CD4-positive, alpha-beta T cell treated with Interleukin-6 for 4 hours (primary cell): ENCODE data around the gene OR51B2.
"Not testable (repeated sequence)": the region's sequence is repeated elsewhere in the genome, so short reads cannot be mapped to it uniquely, and the experiment has no call there.

ENCODE experiments used
- DNase-seq: peaks from one replicate; pipeline ENCODE4 v3.0.0-alpha.2; 2020; ENCODE audit warnings: mixed read lengths

OR51B2 gene

DNA sequence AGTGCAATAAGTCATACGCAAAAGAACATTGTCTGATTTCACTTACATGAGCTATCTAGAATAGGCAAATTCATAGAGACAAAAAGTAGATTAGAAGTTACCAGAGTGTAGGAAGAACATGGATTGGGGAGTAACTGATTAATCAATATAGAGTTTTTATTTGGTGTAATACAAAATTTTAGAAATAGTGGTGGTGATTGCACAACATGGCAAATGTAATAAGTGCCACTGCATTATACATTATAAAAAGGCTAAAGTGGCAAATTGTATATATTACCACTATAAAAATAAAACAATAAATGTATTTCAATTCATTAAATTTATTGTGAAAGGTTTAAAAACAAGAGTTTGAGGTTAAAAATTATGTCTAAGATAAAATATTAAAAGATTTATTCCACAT is 13.7 kb downstream of the OR51B2 start:
- no peak for DNase-seq

DNA sequence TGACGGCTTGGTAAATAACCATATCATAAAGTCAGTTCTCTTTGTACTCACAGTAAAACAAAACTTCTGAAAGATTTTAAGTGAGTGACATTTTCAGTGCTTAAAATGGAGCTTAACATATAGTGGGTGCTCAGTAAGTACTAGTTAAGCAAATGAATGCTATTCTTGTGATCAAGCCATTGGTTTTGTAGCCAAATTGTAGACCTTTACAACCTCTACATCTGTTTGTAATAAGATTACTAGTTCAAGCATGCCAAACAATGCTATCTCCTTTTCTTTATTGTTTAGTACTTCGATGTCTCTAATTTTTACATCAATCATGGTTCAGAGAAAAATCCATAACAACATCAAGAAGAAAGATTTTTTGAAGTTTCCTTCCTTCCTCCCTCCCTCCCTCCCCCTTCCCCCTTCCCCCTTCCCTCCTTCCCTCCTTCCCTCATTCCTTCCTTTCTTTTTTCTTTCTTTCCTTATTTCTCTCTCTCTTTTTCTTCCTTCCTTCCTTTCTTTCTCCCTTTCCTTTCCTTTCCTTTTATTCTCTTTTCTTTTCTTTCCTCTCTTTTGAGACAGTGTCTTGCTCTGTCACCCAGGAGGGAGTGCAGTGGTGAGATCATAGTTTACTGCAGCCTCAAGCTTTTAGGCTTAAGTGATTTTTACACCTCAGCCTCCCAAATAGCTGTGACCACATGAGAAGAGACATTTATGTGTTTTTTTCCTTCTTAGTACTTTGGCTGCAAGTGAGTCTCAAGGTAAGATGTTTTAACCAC is 16.7 kb downstream of the OR51B2 start:
- DNase-seq = no peak

DNA sequence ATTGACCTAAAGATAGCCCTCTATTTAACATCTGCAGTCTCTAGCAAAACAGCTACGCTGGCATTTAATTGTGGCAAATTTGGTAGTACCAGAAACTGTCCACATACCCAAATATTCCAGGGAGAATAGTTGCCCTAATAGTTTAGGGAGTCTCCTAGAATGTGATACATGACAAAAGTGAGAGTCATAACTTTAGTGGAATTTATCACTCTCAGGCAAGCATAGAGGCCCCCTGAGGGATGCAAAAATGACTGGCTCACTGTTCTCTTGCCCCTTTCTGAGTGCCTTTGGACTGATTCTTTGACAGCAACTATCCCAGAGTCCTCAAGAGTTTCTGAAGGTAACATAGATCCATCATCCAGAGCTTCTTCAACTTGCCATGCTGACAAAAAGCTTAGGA is 20.1 kb downstream of the OR51B2 start:
- no peak for DNase-seq

DNA sequence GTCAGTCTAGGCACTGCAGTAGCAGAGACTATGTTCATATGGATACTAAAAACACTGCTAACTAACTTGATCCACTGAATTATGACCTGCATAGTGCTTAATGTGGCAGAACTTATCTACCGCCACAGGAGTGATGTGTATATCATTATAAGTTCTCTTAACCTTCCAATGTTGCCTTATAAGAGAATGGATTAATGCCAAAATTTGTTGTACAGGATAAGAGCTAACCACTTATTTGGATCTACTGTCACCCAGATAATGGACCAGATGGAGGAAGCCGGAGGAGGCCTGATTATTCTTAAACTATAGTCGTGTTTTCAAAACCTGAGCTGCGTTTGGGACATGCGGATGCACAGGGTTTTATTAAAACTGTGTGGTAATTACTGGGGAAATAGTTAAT is 20.5 kb downstream of the OR51B2 start:
- DNase-seq = no peak

DNA sequence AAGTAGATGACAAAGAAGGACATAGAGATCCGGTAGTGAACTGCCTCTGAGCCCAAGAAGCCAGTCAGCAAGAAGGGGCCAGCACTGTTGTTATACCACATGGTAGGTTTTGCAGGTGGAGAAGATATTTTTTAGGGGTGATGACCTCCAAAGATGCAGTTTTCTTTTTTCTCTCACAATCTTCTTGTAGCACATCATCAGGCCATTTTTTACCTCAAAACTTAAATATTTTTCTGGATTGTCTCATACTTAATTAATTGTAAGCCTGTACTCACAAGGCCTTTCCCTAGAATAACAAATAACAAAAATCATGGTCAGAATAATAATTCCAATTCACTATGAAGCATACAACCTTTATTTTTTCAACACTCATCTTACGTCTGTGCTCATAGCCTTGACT is 22.3 kb downstream of the OR51B2 start, which contains the start of gene OR51B4:
TSS of gene OR51B4 (minus strand) at position 101 of the 400 bp plus-strand sequence. CDS start at position 101, 0 bp downstream.
- no peak for DNase-seq

DNA sequence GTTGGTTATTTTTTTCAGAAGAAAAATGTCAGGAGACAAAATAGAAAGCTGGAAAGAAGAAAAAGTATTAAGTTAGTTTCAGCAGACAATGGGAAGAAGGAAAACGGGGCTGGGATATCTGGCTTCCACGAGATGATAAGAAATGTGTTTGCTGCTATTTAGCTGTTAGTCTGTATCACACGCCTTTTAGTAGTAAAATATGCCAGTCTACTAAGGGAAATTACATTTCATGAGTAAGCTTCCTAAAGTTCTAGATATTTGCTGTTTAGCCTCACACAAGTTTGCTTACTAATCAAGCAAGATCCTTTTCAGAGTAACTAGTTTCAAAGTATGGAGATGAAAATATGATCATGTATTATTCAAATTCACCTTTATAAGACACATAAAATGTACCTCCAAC is 23.8 kb downstream of the OR51B2 start:
- DNase-seq = no peak

DNA sequence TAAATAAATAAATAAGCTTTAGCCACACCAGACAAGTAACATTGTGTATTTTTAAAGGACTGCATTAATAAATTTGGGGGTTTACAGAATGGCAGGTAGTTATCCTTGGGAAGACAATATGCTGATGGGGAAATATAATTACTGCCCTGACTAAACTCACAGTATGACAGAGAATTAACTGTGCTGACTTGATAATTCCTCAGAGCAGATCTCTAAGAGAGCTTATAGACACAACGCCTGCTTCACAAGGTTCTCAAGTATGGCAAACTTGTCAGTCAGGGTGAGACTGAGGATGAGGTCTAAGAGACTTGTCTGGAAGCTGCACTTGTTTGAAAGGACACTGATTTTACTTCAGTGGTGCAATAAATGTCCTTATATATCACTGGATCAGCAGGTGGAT is 25.6 kb downstream of the OR51B2 start:
- no peak for DNase-seq

DNA sequence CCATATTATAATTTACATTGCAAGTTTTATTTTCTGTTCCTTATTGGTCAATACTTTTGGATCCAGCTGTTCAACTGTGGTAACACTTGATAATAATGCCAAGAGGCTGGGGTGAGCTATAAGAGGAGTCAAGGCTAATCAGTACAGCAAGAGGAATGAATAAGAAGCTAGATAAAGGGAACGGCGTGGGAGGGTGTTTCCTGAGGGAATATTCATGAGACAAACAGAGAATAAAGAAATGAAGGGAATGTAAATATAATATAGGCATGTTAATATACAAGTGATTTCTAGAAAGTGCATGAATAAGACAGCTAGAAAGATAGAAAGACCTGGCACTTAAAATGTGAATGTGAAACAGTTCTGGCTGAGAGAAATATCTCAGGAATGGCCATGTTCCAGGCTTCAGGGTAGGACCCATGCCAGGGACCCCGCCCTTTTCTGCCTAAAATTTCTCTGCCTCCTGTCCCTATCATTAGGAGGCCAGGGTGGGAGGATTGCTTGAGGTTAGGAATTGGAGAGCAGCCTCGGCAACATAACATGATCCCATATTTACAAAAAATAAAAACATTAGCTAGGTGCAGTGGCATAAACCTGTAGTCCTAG is 26.3 kb downstream of the OR51B2 start:
- no peak for DNase-seq

DNA sequence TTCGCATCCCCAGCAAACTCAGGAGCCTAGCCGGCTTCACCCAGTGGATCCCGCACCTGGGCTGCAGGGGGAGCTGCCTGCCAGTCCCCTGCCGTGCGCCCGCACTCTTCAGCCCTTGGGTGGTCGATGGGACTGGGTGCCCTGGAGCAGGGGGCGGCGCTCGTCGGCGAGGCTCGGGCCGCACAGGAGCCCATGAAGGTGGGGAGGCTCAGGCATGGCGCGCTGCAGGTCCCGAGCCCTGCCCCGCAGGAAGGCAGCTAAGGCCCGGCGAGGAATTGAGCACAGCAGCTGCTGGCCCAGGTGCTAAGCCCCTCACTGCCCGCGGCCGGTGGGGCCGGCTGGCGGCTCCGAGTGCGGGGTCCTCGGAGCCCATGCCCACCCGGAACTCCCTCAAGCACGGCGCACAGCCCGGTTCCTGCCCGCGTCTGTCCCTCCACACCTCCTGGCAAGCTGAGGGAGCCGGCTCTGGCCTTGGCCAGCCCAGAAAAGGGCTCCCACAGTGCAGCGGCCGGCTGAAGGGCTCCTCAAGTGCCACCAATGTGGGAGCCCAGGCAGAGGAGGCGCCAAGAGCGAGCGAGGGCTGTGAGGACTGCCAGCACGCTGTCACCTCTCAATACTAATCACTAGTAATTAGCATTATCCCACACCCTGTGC is 29.6 kb downstream of the OR51B2 start:
- not testable (repeated sequence) for DNase-seq

DNA sequence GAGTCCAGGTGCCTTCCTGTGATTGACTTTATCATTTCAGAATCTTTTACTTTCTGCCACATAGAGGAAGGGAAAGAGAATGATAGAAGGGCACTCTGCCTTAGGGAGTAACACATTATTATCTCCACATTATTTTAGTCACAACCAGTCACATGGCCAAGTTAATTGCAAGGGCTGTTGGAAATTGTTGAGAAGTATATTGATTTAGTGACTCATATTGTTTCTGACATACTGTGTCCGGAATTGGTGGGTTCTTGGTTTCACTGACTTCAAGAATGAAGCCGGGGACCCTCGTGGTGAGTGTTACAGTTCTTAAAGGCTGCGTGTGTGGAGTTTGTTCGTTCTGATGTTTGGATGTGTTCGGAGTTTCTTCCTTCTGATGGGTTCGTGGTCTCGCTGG is 31.1 kb downstream of the OR51B2 start:
- no peak for DNase-seq

DNA sequence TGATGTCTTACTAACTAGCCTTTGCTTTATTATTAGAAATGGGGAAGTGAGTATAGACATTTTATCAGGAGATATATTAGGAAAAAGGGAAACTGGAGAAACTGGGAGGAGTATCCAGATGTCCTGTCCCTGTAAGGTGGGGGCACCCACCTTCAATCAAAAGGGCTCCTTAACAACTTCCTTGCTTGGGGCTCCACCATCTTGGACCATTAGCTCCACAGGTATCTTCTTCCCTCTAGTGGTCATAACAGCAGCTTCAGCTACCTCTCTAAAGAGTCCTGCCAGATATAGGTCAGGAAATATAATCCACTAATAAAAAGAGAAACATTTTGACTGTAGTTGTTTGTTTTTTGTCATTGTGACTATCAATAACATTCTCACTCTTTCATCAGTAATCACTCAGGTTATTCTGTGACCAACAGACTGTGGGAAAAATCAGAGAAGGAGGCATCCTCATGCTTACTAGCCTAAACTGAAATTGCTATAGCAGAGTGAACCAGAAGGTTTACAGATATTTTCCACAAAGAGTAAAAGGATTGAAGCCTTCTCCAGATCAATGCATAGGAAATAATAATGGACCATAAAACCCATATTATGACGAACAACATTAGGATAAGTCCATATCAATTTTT is 32.8 kb downstream of the OR51B2 start:
- DNase-seq = no peak

DNA sequence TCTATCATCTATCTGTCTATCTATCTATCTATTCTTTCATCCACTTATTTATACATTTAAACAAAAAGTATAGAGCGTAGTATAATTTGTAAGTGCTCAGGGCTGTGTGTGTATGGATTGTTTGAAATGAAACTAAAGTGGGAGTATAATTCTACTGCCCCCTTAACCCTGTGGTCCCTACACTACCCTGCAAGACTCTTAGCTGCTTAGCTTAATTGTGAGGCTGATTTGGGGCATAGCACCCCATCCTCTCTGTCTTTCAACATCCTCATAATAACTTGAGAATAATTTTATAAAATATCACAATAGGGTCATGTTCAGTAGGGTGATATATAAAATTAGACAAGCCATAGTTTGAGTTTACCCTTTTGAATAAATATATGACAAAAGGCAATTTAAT is 34.0 kb downstream of the OR51B2 start:
- DNase-seq = no peak

DNA sequence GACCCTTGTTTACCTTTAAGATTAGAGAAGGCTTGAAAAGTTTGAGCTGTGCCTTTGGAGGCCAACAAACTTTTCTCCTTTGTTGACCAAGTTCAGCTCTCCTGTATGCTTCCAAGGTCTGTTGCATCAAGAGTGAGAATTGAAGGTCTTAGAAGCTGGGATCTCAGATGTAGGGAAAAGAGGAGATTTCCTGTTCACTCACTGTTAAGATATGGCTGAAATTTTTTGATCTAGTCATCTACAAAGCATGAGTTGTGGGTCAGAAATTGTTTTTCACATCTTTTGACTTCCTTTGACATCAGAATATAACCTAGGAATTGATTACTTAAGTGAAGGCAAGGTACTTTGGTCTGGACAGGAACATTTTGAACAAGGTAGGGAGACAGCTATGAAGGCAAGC is 34.4 kb downstream of the OR51B2 start:
- no peak for DNase-seq

DNA sequence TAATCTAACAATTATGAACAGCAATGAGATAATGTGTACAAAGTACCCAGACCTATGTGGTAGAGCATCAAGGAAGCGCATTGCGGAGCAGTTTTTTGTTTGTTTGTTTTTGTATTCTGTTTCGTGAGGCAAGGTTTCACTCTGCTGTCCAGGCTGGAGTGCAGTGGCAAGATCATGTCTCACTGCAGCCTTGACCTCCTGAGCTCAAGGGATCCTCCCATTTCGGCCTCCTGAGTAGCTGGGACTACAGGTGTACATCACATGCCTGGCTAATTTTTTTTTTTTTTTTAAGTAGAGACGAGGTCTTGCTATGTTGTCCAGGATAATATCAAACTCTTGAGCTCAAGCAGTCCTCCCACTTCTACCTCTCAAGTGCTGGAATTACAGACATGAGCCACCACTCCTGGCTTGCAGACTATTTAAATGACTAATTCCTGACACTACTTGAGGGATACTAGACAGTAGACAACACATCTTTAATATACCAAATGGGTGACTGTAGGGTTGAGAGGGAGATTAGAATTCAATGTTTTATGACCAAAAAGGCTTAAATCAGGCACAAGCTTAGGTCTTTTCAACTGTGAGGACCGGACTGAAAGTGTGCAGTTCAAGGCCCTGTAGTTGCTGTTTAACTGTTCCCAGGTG is 35.1 kb downstream of the OR51B2 start:
- no peak for DNase-seq

DNA sequence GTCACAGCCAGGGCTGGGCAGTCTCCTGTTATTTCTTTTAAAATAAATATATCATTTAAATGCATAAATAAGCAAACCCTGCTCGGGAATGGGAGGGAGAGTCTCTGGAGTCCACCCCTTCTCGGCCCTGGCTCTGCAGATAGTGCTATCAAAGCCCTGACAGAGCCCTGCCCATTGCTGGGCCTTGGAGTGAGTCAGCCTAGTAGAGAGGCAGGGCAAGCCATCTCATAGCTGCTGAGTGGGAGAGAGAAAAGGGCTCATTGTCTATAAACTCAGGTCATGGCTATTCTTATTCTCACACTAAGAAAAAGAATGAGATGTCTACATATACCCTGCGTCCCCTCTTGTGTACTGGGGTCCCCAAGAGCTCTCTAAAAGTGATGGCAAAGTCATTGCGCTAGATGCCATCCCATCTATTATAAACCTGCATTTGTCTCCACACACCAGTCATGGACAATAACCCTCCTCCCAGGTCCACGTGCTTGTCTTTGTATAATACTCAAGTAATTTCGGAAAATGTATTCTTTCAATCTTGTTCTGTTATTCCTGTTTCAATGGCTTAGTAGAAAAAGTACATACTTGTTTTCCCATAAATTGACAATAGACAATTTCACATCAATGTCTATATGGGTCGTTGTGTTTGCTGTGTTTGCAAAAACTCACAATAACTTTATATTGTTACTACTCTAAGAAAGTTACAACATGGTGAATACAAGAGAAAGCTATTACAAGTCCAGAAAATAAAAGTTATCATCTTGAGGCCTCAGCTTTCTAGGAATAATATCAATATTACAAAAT is 35.8 kb downstream of the OR51B2 start:
- no peak for DNase-seq

DNA sequence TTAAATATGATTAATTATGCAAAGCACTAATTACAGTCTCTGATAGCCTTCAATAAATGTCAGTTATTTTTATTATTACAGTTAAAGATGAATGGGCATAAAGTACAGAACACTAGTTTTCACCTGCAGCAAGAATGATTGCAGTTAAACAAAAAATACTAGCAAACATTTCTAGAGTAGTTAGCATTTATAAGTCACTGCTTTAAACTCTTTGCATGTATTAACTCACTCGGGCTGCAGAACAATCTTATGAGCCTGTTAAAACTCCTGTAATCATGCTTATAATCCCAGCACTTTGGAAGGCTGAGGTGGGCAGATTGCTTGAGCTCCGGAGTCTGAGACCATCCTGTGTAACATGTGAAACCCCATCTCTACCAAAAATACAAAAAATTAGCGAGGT is 37.2 kb downstream of the OR51B2 start:
- DNase-seq = no peak

DNA sequence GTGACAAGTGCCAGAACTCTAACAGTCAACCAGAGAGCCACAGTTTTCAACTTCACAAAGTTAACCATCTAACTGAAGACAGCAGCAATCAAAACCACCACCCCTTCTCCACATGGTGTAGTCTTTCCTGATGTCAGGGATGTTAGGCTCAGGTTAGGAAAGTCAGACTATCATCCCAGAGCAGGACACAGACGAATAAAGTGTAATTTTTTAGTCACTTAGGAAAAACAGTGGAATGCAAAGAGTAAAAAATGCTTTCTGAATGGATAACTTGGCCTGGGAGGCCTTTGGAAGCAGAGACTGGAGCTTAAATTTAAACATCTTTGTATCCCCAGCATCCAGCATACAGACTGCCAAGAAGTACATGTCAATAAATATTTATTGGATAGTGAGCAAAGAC is 37.7 kb downstream of the OR51B2 start:
- DNase-seq = no peak

DNA sequence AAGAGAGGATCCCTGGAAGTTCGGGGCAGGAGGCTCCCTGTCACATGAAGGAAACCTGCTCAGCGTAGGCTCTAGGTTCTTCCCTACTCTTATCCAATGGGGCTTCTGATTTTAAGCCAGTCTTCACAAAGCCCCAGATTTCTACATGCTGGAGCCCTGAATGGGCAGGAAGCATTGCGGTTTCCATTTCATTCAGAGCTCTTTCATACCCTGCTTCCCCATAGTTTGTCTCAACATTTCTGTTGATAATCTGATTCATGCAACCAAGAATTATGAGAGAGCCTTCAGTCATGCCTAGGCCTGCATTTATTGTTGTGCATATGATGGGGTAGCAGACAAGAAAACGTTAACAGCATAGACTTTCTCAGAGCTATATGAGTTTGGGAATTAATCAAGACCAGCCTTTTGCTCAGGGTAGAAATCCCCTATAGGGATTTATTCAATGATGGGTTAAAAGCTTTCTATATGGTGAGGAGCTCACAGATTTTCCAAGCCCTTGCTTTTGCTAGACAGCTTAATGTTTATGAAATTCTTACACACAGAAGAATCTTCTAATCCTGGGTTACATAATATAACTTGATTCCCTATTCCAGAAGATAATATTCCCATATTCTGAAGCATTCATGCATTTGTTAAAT is 38.3 kb downstream of the OR51B2 start:
- no peak for DNase-seq

DNA sequence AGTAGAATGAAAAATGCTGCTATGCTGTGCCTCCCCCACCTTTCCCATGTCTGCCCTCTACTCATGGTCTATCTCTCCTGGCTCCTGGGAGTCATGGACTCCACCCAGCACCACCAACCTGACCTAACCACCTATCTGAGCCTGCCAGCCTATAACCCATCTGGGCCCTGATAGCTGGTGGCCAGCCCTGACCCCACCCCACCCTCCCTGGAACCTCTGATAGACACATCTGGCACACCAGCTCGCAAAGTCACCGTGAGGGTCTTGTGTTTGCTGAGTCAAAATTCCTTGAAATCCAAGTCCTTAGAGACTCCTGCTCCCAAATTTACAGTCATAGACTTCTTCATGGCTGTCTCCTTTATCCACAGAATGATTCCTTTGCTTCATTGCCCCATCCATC is 39.5 kb downstream of the OR51B2 start:
- DNase-seq = no peak

DNA sequence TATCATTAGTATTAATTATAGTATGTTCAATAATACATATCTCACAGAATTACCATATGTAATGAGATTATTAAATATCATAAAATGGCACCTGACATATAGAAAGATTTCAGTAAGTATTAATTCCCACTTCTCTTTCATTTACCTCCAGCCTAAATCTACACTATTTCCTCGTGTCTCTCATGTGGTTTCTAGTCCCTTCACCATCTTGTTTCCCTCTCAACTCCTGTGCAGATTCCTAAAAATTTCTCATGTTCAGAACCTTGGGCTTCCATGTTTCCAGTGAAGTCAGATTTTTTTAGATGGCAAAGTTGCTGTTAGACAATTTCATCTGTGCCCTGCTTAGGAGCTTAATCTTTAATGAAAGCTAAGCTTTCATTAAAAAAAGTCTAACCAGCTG is 40.2 kb downstream of the OR51B2 start:
- no peak for DNase-seq

DNA sequence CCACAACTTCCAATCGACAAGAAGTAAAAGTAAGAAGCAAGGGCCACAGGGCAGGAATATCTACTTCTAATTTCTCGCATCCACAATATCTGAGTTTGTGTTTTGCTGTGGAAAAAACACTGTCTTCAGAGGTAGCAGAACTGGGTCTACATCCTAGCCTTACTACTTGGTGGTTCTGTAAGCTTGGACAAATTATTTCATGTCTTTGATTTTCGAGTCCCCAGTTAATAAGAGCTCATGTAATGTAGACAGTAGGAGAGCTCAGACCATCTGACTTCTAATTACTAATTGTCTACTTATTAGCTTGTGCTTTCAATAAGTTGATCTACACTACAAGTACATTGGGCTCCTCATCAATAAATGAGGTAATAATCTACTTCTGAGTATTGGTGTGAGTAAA is 41.0 kb downstream of the OR51B2 start:
- DNase-seq = no peak

DNA sequence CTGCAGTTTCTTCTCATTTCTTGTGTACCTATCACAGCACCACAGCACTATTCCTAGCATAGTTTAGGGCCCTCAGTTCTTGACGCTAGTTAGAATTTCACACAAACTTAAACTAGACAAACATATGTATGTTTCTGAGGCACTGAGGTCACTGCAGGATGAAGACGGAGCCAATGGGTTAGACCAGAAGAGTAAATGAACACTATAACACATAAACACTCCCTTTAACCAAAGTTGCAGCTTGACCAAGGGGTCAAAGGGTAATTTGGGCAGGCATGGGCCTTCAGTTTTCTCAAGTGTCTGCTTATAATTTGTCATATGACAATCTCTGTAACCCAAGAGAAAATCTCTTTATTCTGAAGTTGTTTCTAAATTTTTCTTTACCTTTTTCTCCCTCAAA is 41.5 kb downstream of the OR51B2 start:
- no peak for DNase-seq
